BLaER1 (cell line): ENCODE measurements around the gene BRD3.
"Not testable (repeated sequence)": the region's sequence is repeated elsewhere in the genome, so short reads cannot be mapped to it uniquely, and the experiment has no call there.

Experiments
- H3K27ac ChIP-seq: shearing (Covaris generic); formaldehyde crosslinking; 2 replicates; pipeline ENCODE4 v1.8.1; 2022
- H3K27me3 ChIP-seq: shearing (Covaris generic); formaldehyde crosslinking; 2 replicates; pipeline ENCODE4 v1.8.1; 2022
- H3K36me3 ChIP-seq: shearing (Covaris generic); formaldehyde crosslinking; 2 replicates; pipeline ENCODE4 v1.8.1; 2022
- H3K4me1 ChIP-seq: shearing (Covaris generic); formaldehyde crosslinking; 2 replicates; pipeline ENCODE4 v1.8.1; 2022
- H3K4me2 ChIP-seq: shearing (Covaris generic); formaldehyde crosslinking; 2 replicates; pipeline ENCODE4 v1.8.1; 2022
- H3K4me3 ChIP-seq: shearing (Covaris generic); formaldehyde crosslinking; 2 replicates; pipeline ENCODE4 v1.8.1; 2022
- H3K9ac ChIP-seq: shearing (Covaris generic); formaldehyde crosslinking; 2 replicates; pipeline ENCODE4 v1.8.1; 2022
- H3K9me3 ChIP-seq: shearing (Covaris generic); formaldehyde crosslinking; 2 replicates; pipeline ENCODE4 v1.8.1; 2022
- H4K20me1 ChIP-seq: shearing (Covaris generic); formaldehyde crosslinking; 2 replicates; pipeline ENCODE4 v1.8.1; 2022
- Cebpa-rat ChIP-seq: shearing (Covaris generic); IDR thresholded peaks from 2 replicates; pipeline ENCODE4 v1.8.1; 2022

The BRD3 gene

GRCh38 chr9:134067904-134068743 lies at the start of gene BRD3:
BRD3 (minus strand) TSS chr9:134068026; CDS start chr9:134053477, 14,549 bp downstream.
- H3K36me3 ChIP-seq, result peaks cover 17% of the 10 kb centered on the region
- H3K27ac ChIP-seq, result peak within 1 kb of the TSS; percentile 95
- H3K9me3 ChIP-seq, result no peaks in the 10 kb centered on the region
- peak within 1 kb of the TSS; percentile 92 for H3K4me2 ChIP-seq
- no peak for TF ChIP-seq Cebpa-rat
- H3K4me3 ChIP-seq, result peak within 1 kb of the TSS; percentile 82
- no peaks in the 10 kb centered on the region for H3K27me3 ChIP-seq
- H3K4me1 ChIP-seq, result peaks cover 43% of the 10 kb centered on the region
- peaks cover 43% of the 10 kb centered on the region for H4K20me1 ChIP-seq
- peak within 1 kb of the TSS; percentile 95 for H3K9ac ChIP-seq

DNA sequence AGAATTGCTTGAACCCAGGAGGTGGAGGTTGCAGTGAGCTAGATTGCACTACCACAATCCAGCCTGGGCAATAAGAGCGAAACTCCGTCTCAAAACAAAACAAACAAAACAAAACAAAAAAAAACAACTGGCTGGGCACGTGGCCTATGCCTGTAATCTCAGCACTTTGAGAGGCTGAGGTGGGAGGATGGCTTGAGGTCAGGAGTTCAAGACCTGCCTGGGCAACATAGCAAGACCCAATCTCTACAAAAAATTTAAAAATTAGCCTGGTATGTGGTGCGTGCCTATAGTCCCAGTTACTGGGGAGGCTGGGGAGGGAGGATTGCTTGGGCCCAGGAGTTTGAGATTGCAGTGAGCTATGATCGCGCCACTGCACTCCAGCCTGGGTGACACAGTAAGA lies 44.7 kb upstream of the BRD3 start:
- Histone ChIP-seq H3K27me3 (no peaks in the 10 kb centered on the region), H4K20me1 (no peaks in the 10 kb centered on the region), H3K4me2 (no peak overlapping the region), H3K9me3 (no peaks in the 10 kb centered on the region), H3K27ac (no peak overlapping the region), H3K4me1 (peaks cover 9% of the 10 kb centered on the region; the same call in 1 of the 2 replicates), H3K4me3 (no peak overlapping the region), H3K9ac (no peak overlapping the region), H3K36me3 (no peaks in the 10 kb centered on the region)
- TF ChIP-seq Cebpa-rat, result no peak

- TF ChIP-seq Cebpa-rat, result no peak
- Histone ChIP-seq H3K27me3 (no peaks in the 10 kb centered on the region), H3K4me1 (peaks cover 9% of the 10 kb centered on the region; the same call in 1 of the 2 replicates), H3K4me3 (no peak overlapping the region), H3K27ac (no peak overlapping the region), H4K20me1 (no peaks in the 10 kb centered on the region), H3K4me2 (no peak overlapping the region), H3K9ac (no peak overlapping the region), H3K36me3 (no peaks in the 10 kb centered on the region), H3K9me3 (no peaks in the 10 kb centered on the region)
Observed at GRCh38 chr9:134111064-134111463, 43.2 kb upstream of the BRD3 start.

GRCh38 chr9:134103391-134103998 lies 35.7 kb upstream of the BRD3 start:
- Histone ChIP-seq H3K9me3 (no peaks in the 10 kb centered on the region), H3K4me2 (no peak overlapping the region), H3K4me3 (no peak overlapping the region), H3K27ac (no peak overlapping the region), H4K20me1 (no peaks in the 10 kb centered on the region), H3K36me3 (no peaks in the 10 kb centered on the region), H3K4me1 (peaks cover 7% of the 10 kb centered on the region; the same call in 1 of the 2 replicates), H3K9ac (no peak overlapping the region), H3K27me3 (no peaks in the 10 kb centered on the region)
- no peak for TF ChIP-seq Cebpa-rat

- no peaks in the 10 kb centered on the region for H3K36me3 ChIP-seq
- H4K20me1 ChIP-seq, result no peaks in the 10 kb centered on the region
- no peak for TF ChIP-seq Cebpa-rat
- peaks cover 7% of the 10 kb centered on the region; the same call in 1 of the 2 replicates for H3K4me1 ChIP-seq
- no peak overlapping the region for H3K4me3 ChIP-seq
- no peak overlapping the region for H3K9ac ChIP-seq
- no peaks in the 10 kb centered on the region for H3K27me3 ChIP-seq
- no peaks in the 10 kb centered on the region for H3K9me3 ChIP-seq
- no peak overlapping the region for H3K4me2 ChIP-seq
- no peak overlapping the region for H3K27ac ChIP-seq
Observed at GRCh38 chr9:134101623-134102149, 33.9 kb upstream of the BRD3 start.

- H3K9me3 ChIP-seq, H3K4me2 ChIP-seq, H3K27ac ChIP-seq, H3K4me1 ChIP-seq, H3K27me3 ChIP-seq, H4K20me1 ChIP-seq, H3K9ac ChIP-seq, H3K36me3 ChIP-seq, H3K4me3 ChIP-seq: not testable (repeated sequence)
Observed at GRCh38 chr9:134101133-134101532, 33.3 kb upstream of the BRD3 start.

DNA sequence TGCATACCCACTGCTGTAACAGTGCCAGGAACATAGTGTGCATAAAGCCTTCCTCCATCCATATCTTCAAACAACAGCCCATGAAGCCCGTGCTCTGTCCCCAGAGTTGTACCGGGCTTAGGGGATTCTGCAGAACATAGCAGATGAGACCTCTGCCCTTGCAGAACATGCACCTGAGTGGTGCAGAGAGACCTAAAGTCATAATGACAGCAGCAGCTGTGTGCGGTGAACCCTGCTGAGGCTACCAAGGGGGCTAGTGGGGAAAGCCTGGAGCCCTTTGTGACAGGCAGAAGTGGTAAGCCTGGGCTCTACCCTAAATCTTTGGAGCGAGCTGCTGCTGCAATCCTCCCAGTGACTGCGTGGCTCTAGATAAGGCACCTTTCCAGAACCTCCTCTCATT lies 32.2 kb upstream of the BRD3 start:
- no peak overlapping the region for H3K4me3 ChIP-seq
- no peaks in the 10 kb centered on the region for H3K36me3 ChIP-seq
- H4K20me1 ChIP-seq, result no peaks in the 10 kb centered on the region
- H3K9ac ChIP-seq, result no peak overlapping the region
- no peaks in the 10 kb centered on the region for H3K27me3 ChIP-seq
- peaks cover 7% of the 10 kb centered on the region; the same call in 1 of the 2 replicates for H3K4me1 ChIP-seq
- H3K9me3 ChIP-seq, result no peaks in the 10 kb centered on the region
- TF ChIP-seq Cebpa-rat, result no peak
- H3K27ac ChIP-seq, result no peak overlapping the region
- no peak overlapping the region for H3K4me2 ChIP-seq

GRCh38 chr9:134099123-134099761 lies 31.4 kb upstream of the BRD3 start:
- Histone ChIP-seq H3K4me2 (no peak overlapping the region), H3K9me3 (no peaks in the 10 kb centered on the region), H3K4me3 (no peak overlapping the region), H3K27ac (no peak overlapping the region), H3K36me3 (no peaks in the 10 kb centered on the region), H3K4me1 (peaks cover 7% of the 10 kb centered on the region; the same call in 1 of the 2 replicates), H3K9ac (no peak overlapping the region), H4K20me1 (no peaks in the 10 kb centered on the region), H3K27me3 (no peaks in the 10 kb centered on the region)
- no peak for TF ChIP-seq Cebpa-rat

- Histone ChIP-seq H3K4me3 (no peak overlapping the region), H3K9ac (no peak overlapping the region), H4K20me1 (no peaks in the 10 kb centered on the region), H3K9me3 (peaks cover 10% of the 10 kb centered on the region; the same call in 1 of the 2 replicates), H3K27ac (no peak overlapping the region), H3K4me1 (no peaks in the 10 kb centered on the region), H3K36me3 (no peaks in the 10 kb centered on the region), H3K27me3 (no peaks in the 10 kb centered on the region), H3K4me2 (no peak overlapping the region)
- TF ChIP-seq Cebpa-rat, result no peak
Observed at GRCh38 chr9:134089972-134090371, 22.1 kb upstream of the BRD3 start.
